ENCODE data around the gene TMEM50A. TPM values are rescaled to one million over a fixed set of nuclear protein-coding genes. Genes with fewer than 3 reads are reported as not detected.
"Not testable (repeated sequence)": the region's sequence is repeated elsewhere in the genome, so short reads cannot be mapped to it uniquely, and the experiment has no call there.

TMEM50A gene
- total and polyA plus RNA-seq, 9 of the 15 experiments (the other 6 are each of a cell fraction or from before 2014, with no cell fraction given) = 43.7 to 195 (median 137) TPM

DNA sequence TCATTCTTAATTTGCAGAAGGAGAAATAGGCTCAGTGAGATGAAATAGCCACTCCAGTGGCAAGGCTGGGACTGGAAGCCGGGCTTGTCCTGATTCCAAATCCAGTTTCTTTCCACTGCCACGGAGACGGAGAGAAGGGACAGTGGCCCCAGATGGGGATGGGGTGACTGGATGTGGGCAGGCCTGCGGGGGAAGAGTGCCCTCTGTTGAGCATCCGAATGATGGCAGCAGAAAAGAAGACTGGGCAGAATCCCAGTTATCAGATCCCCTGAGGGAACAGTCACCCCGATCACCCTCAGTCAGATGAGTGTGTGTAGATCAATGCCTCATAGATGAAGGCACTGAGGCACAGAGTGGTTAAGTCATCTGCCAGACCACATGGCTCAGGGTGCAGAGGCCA lies 48.1 kb upstream of the TMEM50A start:
- H2AFZ ChIP-seq (ENCODE audit: low read depth, low read length); H3K4me2 ChIP-seq (ENCODE audit: insufficient read depth, low read length); H3K79me2 ChIP-seq (ENCODE audit: control insufficient read depth, insufficient read depth, low read length); intact Hi-C loops (cut with micrococcal nuclease); H3K4me3 ChIP-seq; H3K27me3 ChIP-seq (ENCODE audit: control insufficient read depth in 2 of 2, insufficient read depth in 2 of 2, low read length in 2 of 2); H3K27ac ChIP-seq (ENCODE audit: extremely low read depth, low read depth, low read length); H3K9me1 ChIP-seq (ENCODE audit: control insufficient read depth, insufficient read depth, low read length); H3K36me3 ChIP-seq (ENCODE audit: control insufficient read depth, insufficient read depth, low read length); H4K20me1 ChIP-seq (replicated peaks; ENCODE audit: control insufficient read depth, insufficient read depth, low read length); in situ Hi-C loops (cut with MboI); H3K4me1 ChIP-seq (replicated peaks in 1 of 2; ENCODE audit: control insufficient read depth in 2 of 2, insufficient read depth in 2 of 2, low read length in 2 of 2); H3K9ac ChIP-seq (ENCODE audit: insufficient read depth in 1 of 2, low read depth in 2 of 2, low read length in 2 of 2); POLR2A ChIA-PET; CTCF ChIA-PET (ENCODE audit: low intra/inter-chr PET ratio); DNase-seq (ENCODE audit: extremely low read depth in 1 of 4, low spot score in 3 of 4); BruUV-seq (replicated peaks); H3K9me3 ChIP-seq (replicated peaks; ENCODE audit: control insufficient read depth, insufficient read depth, low read depth, low read length): not testable (repeated sequence)
- FAIRE-seq = peak; percentile 97
- peak; percentile 88 for ATAC-seq
- 8% methylated on average over 2 of the region's 6 CpGs for WGBS (ENCODE audit: insufficient coverage, low coverage, missing lambda C conversion rate)
- peak in 1 of 2 experiments; percentile 21; a peak in 1 of 4 replicates for TF ChIP-seq RAD21 (CRISPR knock-in tag; conservative IDR thresholded peaks at IDR 0.05 in 1 of 2, IDR thresholded peaks at IDR 0.05 in 1 of 2)
- TF ChIP-seq, protein P1, sequence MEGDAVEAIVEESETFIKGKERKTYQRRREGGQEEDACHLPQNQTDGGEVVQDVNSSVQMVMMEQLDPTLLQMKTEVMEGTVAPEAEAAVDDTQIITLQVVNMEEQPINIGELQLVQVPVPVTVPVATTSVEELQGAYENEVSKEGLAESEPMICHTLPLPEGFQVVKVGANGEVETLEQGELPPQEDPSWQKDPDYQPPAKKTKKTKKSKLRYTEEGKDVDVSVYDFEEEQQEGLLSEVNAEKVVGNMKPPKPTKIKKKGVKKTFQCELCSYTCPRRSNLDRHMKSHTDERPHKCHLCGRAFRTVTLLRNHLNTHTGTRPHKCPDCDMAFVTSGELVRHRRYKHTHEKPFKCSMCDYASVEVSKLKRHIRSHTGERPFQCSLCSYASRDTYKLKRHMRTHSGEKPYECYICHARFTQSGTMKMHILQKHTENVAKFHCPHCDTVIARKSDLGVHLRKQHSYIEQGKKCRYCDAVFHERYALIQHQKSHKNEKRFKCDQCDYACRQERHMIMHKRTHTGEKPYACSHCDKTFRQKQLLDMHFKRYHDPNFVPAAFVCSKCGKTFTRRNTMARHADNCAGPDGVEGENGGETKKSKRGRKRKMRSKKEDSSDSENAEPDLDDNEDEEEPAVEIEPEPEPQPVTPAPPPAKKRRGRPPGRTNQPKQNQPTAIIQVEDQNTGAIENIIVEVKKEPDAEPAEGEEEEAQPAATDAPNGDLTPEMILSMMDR (IDR thresholded peaks at IDR 0.05 in 2 of 3, conservative IDR thresholded peaks at IDR 0.05 in 1 of 3; ENCODE audit: insufficient read depth in 2 of 3, low read depth in 1 of 3, low read length in 3 of 3) = 0 out of 6 replicates have a peak, but pooled peaks of 1 of the 3 experiments have one; percentile 10

DNA sequence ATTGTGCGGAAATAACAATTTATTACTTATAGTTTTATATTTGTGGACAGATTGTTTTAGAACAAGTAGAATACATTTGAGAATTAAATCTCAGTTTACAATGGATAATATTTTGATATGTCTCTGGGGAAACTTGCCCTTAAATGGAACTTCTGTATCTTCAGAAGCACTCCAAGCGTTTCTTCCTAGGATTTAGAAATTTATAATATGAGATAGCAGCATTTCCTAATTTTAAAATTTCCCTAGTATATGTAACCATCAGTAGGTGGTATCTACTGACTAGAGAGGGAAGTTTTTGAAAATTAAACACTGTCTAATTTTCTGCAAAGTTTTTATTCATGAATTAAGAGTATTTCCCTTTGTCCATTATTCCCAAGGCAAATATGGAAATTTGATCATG lies 44.7 kb upstream of the TMEM50A start:
- H3K9me3 ChIP-seq (replicated peaks; ENCODE audit: control insufficient read depth, insufficient read depth, low read depth, low read length); FAIRE-seq; POLR2A ChIA-PET; H3K9me1 ChIP-seq (ENCODE audit: control insufficient read depth, insufficient read depth, low read length); BruUV-seq (replicated peaks); H2AFZ ChIP-seq (ENCODE audit: low read depth, low read length); H3K27ac ChIP-seq (ENCODE audit: extremely low read depth, low read depth, low read length); CTCF ChIA-PET (ENCODE audit: low intra/inter-chr PET ratio); H4K20me1 ChIP-seq (replicated peaks; ENCODE audit: control insufficient read depth, insufficient read depth, low read length); H3K4me2 ChIP-seq (ENCODE audit: insufficient read depth, low read length); H3K4me3 ChIP-seq; H3K36me3 ChIP-seq (ENCODE audit: control insufficient read depth, insufficient read depth, low read length); ATAC-seq; H3K27me3 ChIP-seq (ENCODE audit: control insufficient read depth in 2 of 2, insufficient read depth in 2 of 2, low read length in 2 of 2); DNase-seq (ENCODE audit: extremely low read depth in 1 of 4, low spot score in 3 of 4); H3K4me1 ChIP-seq (replicated peaks in 1 of 2; ENCODE audit: control insufficient read depth in 2 of 2, insufficient read depth in 2 of 2, low read length in 2 of 2); H3K9ac ChIP-seq (ENCODE audit: insufficient read depth in 1 of 2, low read depth in 2 of 2, low read length in 2 of 2); H3K79me2 ChIP-seq (ENCODE audit: control insufficient read depth, insufficient read depth, low read length); intact Hi-C loops (cut with micrococcal nuclease); in situ Hi-C loops (cut with MboI): not testable (repeated sequence)
- 64% methylated on average over 1 of the region's 2 CpGs for WGBS (ENCODE audit: insufficient coverage, low coverage, missing lambda C conversion rate)

DNA sequence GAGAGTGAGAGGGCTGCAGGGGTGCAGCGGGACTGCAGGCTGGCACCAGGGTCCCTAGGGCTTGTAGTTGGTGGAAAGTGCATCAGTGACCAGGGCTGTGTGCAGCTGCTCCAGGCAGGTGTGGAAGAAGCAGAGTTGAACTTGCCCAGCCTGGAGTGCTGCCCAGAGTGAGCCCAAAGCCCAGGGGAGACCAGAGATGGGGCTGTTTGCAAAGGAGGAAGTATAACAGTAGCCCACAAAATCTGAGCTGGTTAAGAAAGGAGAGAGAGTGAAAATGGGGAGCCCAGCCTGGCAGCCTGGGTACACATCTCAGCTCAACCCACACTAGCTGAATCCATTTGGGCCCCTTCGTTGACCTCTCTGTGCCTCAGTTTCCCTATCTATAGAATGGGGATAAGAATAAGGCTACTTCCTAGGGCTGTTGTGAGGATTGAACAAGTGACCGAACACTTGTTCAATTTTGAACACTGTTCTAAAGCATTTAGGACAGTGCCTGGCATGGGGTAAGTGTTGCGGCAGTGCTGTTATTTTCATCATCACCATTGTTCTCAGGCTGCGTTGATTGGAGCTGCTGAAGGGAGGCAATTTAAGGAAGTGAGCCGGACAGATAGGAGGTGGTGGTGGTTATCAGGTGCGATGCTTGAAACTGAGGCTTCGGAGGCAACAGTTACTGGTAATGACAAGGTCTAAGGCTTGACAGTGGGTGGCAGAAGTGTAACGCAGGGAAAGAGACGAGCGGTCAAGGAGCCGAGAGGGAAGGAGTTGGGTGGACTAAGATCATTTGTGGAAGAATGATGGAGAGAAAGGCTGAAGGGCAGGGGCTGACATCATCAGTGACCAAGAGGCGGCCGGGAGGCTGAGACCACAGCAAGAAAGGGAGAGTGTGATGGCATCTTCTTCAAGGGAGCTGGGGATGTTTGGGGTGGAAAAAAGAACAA lies 43.0 kb upstream of the TMEM50A start:
- BruUV-seq (replicated peaks); CTCF ChIA-PET (ENCODE audit: low intra/inter-chr PET ratio); intact Hi-C loops (cut with micrococcal nuclease); H3K4me1 ChIP-seq (replicated peaks in 1 of 2; ENCODE audit: control insufficient read depth in 2 of 2, insufficient read depth in 2 of 2, low read length in 2 of 2); H3K9me1 ChIP-seq (ENCODE audit: control insufficient read depth, insufficient read depth, low read length); DNase-seq (ENCODE audit: extremely low read depth in 1 of 4, low spot score in 3 of 4); H4K20me1 ChIP-seq (replicated peaks; ENCODE audit: control insufficient read depth, insufficient read depth, low read length); H3K36me3 ChIP-seq (ENCODE audit: control insufficient read depth, insufficient read depth, low read length); H3K4me2 ChIP-seq (ENCODE audit: insufficient read depth, low read length); H3K9ac ChIP-seq (ENCODE audit: insufficient read depth in 1 of 2, low read depth in 2 of 2, low read length in 2 of 2); H3K27ac ChIP-seq (ENCODE audit: extremely low read depth, low read depth, low read length); H3K4me3 ChIP-seq; H3K9me3 ChIP-seq (replicated peaks; ENCODE audit: control insufficient read depth, insufficient read depth, low read depth, low read length); POLR2A ChIA-PET; in situ Hi-C loops (cut with MboI); H2AFZ ChIP-seq (ENCODE audit: low read depth, low read length); H3K27me3 ChIP-seq (ENCODE audit: control insufficient read depth in 2 of 2, insufficient read depth in 2 of 2, low read length in 2 of 2); H3K79me2 ChIP-seq (ENCODE audit: control insufficient read depth, insufficient read depth, low read length): not testable (repeated sequence)
- ATAC-seq (peak; percentile 91), FAIRE-seq (peak; percentile 92)
- WGBS (ENCODE audit: insufficient coverage, low coverage, missing lambda C conversion rate) = 81% methylated on average over 3 of the region's 14 CpGs
